Smooth muscle cell (in vitro differentiated cells): Measurements from ENCODE around the gene SLC2A9. TPM values are rescaled to one million over a fixed set of nuclear protein-coding genes. Genes with fewer than 3 reads are reported as not detected.

Source experiments
- DNase-seq: peaks from one replicate; lab custom pipeline; 2025; ENCODE audit not compliant: unreplicated experiment; lab: John Stamatoyannopoulos, UW
- H2AFZ ChIP-seq: fragments of 200-600 bp; sonication (generic); 2 replicates; pipeline ENCODE4 v1.6.0; 2016; ENCODE audit warnings: antibody characterized with exemption, low read depth, mild to moderate bottlenecking
- H3F3A ChIP-seq: fragments of 200-600 bp; sonication (generic); 2 replicates; pipeline ENCODE4 v1.6.0; 2017; ENCODE audit warnings: antibody characterized with exemption, low read depth
- H3K27ac ChIP-seq: fragments of 200-600 bp; sonication (generic); 2 replicates; pipeline ENCODE4 v1.5.1; 2016; ENCODE audit warnings: low read depth, mild to moderate bottlenecking
- H3K27me3 ChIP-seq: fragments of 200-600 bp; sonication (generic); 2 replicates; pipeline ENCODE4 v1.6.1; 2016; ENCODE audit warnings: low read depth, mild to moderate bottlenecking
- H3K36me3 ChIP-seq: fragments of 200-600 bp; sonication (generic); 2 replicates; pipeline ENCODE4 v1.5.1; 2016; ENCODE audit warnings: low read depth
- H3K4me1 ChIP-seq: fragments of 200-600 bp; sonication (generic); 2 replicates; pipeline ENCODE4 v1.5.1; 2016; ENCODE audit warnings: low read depth
- H3K4me2 ChIP-seq: fragments of 200-600 bp; sonication (generic); 2 replicates; pipeline ENCODE4 v1.6.0; 2016; ENCODE audit warnings: mild to moderate bottlenecking
- H3K4me3 ChIP-seq: fragments of 200-600 bp; sonication (generic); 2 replicates; pipeline ENCODE4 v1.5.1; 2016; ENCODE audit warnings: mild to moderate bottlenecking
- H3K79me2 ChIP-seq: fragments of 200-600 bp; sonication (generic); 2 replicates; pipeline ENCODE4 v1.6.0; 2016; ENCODE audit warnings: low read depth, mild to moderate bottlenecking
- H3K9ac ChIP-seq: fragments of 200-600 bp; sonication (generic); 2 replicates; pipeline ENCODE4 v1.6.0; 2016; ENCODE audit warnings: low read depth
- H3K9me3 ChIP-seq: fragments of 200-600 bp; sonication (generic); replicated peaks from 2 replicates; pipeline ENCODE4 v1.5.1; 2016; ENCODE audit warnings: low read depth
- H4K20me1 ChIP-seq: fragments of 200-600 bp; sonication (generic); 2 replicates; pipeline ENCODE4 v1.6.0; 2016; ENCODE audit warnings: low read depth
- WGBS: methylation state at CpG from one replicate; pipeline ENCODE4 v1.1.7; 2016; ENCODE audit warnings: low lambda C conversion rate; 5-methylcytosine and 5-hydroxymethylcytosine counted together
- polyA plus RNA-seq: library from polyadenylated mRNA; unstranded; fragments of >200 nt; fragmentation: Nextera tagmentation; extraction: Ambion mirVana; gene quantifications from 2 replicates; pipeline ENCODE4 v1.2.1, GENCODE V29; 2016
- total RNA-seq: library from RNA; depleted of rRNA; stranded (reverse); fragments of >200 nt; gene quantifications from 2 replicates; pipeline ENCODE4 v1.2.3, GENCODE V29; 2014
- TF ChIP-seq, protein P1 (sequence below): fragments of 200-600 bp; sonication (generic); IDR thresholded peaks from 2 replicates; pipeline ENCODE4 v1.5.1; 2017; ENCODE audit warnings: borderline replicate concordance, mild to moderate bottlenecking, antibody characterized with exemption; ENCODE audit not compliant: insufficient read depth, poor library complexity, severe bottlenecking

SLC2A9 gene
- total and polyA plus RNA-seq, 2 experiments from 2014 or later = 1.3 to 2.2 TPM

DNA sequence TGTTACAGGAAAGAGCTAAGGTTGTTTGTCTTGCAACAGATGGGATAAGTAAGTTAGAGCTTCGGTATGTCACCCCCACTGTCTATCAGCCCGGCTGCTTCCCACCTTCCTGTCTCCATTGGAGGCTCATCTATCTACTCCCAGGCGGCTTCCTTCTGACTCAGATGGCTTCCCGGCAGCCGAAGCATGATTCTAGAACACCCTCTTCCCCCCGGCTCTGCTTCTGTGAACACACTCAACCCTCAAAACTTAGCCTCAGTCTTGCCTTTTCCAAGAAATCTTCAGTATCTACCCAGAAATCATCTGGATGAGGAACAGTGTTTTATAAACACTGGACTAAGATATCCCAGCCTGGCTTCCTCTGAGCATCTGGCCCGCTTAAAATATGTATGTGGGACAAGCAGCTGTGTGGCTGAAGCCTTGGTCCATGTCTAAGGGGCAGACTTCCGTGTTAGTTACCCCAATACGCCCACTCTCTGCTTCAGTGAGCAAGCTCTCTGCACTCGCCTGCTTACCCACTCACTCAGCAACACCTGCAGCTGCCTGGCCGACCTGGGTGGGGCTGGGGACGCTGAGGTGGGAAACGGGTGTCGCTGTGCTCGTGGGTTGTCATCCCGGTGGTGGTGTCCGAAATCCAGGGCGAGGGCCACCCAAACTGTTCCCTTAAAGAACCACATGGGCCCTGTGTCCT lies 12.0 kb upstream of the SLC2A9 start:
- TF ChIP-seq, protein P1, sequence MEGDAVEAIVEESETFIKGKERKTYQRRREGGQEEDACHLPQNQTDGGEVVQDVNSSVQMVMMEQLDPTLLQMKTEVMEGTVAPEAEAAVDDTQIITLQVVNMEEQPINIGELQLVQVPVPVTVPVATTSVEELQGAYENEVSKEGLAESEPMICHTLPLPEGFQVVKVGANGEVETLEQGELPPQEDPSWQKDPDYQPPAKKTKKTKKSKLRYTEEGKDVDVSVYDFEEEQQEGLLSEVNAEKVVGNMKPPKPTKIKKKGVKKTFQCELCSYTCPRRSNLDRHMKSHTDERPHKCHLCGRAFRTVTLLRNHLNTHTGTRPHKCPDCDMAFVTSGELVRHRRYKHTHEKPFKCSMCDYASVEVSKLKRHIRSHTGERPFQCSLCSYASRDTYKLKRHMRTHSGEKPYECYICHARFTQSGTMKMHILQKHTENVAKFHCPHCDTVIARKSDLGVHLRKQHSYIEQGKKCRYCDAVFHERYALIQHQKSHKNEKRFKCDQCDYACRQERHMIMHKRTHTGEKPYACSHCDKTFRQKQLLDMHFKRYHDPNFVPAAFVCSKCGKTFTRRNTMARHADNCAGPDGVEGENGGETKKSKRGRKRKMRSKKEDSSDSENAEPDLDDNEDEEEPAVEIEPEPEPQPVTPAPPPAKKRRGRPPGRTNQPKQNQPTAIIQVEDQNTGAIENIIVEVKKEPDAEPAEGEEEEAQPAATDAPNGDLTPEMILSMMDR = no peak
- peak overlapping the region; percentile 52 for H3K27ac ChIP-seq
- WGBS = 45% methylated on average over 18 of the region's 18 CpGs
- no peaks in the 10 kb centered on the region for H4K20me1 ChIP-seq
- H3K79me2 ChIP-seq = no peaks in the 10 kb centered on the region
- peak overlapping the region; percentile 44 for H3K4me2 ChIP-seq
- H3K36me3 ChIP-seq = no peaks in the 10 kb centered on the region
- no peak for DNase-seq
- no peak overlapping the region for H3K4me3 ChIP-seq
- no peaks in the 10 kb centered on the region for H3K27me3 ChIP-seq
- H2AFZ ChIP-seq = no peak overlapping the region
- peaks cover 14% of the 10 kb centered on the region for H3F3A ChIP-seq
- H3K9me3 ChIP-seq = no peaks in the 10 kb centered on the region
- H3K4me1 ChIP-seq = peaks cover 13% of the 10 kb centered on the region
- no peak overlapping the region for H3K9ac ChIP-seq

DNA sequence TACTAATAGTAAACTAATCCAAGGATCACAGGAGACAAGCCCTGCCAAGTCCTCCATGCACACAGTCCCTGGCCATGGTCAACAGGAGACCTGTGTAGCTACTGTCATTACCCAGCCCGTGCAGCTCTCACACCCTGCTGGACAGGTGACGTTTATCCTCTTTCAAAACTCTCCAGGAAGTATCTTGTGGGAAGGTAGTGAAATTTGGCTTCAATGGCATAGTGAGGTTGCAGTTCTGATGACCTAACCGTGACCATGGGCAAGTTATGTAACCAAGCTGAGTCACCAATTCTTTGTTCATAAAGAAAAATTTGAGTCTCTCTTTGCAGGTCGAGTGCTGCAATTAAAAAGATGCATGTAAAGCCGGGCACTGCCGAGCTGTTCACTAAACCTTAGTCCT lies 11.3 kb upstream of the SLC2A9 start:
- Histone ChIP-seq H2AFZ (no peak overlapping the region), H3K9me3 (no peaks in the 10 kb centered on the region), H3K4me1 (peaks cover 13% of the 10 kb centered on the region), H3F3A (peaks cover 14% of the 10 kb centered on the region), H4K20me1 (no peaks in the 10 kb centered on the region), H3K4me2 (peak overlapping the region; percentile 44), H3K79me2 (no peaks in the 10 kb centered on the region), H3K36me3 (no peaks in the 10 kb centered on the region), H3K4me3 (no peak overlapping the region), H3K9ac (no peak overlapping the region), H3K27ac (peak overlapping the region; percentile 52), H3K27me3 (no peaks in the 10 kb centered on the region)
- DNase-seq = no peak
- WGBS = 59% methylated on average over 6 of the region's 6 CpGs
- TF ChIP-seq, protein P1 = no peak

DNA sequence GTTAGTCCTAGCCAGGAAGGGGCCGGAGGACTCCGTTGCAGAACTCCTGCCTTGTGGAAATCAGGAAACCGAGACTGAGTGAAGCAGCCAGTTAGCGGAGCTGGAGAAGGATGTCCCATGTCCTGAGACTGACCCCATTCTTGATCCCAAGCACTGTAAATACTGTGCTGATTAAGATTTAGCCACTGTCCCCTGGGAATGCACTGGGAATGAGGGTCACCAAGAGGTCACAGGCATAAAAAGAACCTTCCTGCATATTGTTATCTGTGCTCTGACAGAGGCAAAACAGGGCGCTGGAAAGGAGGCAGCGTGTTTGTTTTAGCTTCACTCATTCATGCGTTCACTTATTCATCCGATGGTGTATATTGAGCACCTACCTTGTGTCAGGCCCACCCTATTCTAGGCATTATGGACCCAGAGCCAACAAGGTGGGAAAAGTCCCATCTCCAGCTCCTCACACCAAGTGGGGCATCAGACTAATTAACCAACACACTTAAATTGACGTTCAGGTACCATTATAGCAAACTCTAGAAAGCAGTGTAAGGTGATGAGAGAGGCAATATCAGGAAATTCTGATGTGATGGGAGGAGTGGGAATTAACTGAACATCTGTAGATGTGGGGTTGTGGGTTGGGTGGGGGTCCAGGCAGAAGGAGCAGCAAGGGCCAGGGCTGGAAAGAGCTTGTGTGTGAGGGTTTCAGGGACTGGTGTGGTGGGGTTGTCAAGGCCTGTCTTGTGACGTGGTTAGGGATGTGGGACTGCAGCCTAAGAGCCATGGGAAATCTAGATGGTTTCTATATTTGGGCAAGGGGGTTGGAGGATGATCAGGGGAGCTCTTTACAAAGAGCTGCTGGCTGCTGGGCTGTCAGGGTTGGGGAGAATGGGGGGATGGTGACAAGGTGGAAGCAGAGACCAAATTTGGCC lies 10.6 kb upstream of the SLC2A9 start:
- no peak for DNase-seq
- 81% methylated on average over 10 of the region's 10 CpGs for WGBS
- no peaks in the 10 kb centered on the region for H3K9me3 ChIP-seq
- H3K4me3 ChIP-seq = no peak overlapping the region
- H4K20me1 ChIP-seq = no peaks in the 10 kb centered on the region
- no peaks in the 10 kb centered on the region for H3K36me3 ChIP-seq
- H2AFZ ChIP-seq = no peak overlapping the region
- TF ChIP-seq, protein P1 = no peak
- H3K4me1 ChIP-seq = peaks cover 13% of the 10 kb centered on the region
- peak overlapping the region; percentile 52 for H3K27ac ChIP-seq
- peak overlapping the region; percentile 44 for H3K4me2 ChIP-seq
- H3K9ac ChIP-seq = no peak overlapping the region
- H3K79me2 ChIP-seq = no peaks in the 10 kb centered on the region
- peaks cover 14% of the 10 kb centered on the region for H3F3A ChIP-seq
- H3K27me3 ChIP-seq = no peaks in the 10 kb centered on the region
